Epithelial cell of proximal tubule (primary cell): ENCODE results near the gene PRSS57. TPM values are rescaled to one million over a fixed set of nuclear protein-coding genes. Genes with fewer than 3 reads are reported as not detected.

Source experiments
- DNase-seq: peaks from one replicate; pipeline ENCODE4 v3.0.0-alpha.2; 2011; ENCODE audit warnings: low read depth
- H3K4me3 ChIP-seq: 2 replicates; pipeline ENCODE4 v1.5.1; 2011; ENCODE audit warnings: low read depth, mild to moderate bottlenecking, low read length
- total RNA-seq: library from RNA; depleted of rRNA; stranded (reverse); fragments of >200 nt; gene quantifications from 2 replicates; pipeline ENCODE4 v1.2.3, GENCODE V29; 2015
- TF ChIP-seq, protein P1 (sequence below): conservative IDR thresholded peaks from 2 replicates; pipeline ENCODE4 v1.5.1; 2012; ENCODE audit warnings: low read depth, mild to moderate bottlenecking, low read length

The PRSS57 gene
- total RNA-seq, 1 donor from 2014 or later = not detected

DNA sequence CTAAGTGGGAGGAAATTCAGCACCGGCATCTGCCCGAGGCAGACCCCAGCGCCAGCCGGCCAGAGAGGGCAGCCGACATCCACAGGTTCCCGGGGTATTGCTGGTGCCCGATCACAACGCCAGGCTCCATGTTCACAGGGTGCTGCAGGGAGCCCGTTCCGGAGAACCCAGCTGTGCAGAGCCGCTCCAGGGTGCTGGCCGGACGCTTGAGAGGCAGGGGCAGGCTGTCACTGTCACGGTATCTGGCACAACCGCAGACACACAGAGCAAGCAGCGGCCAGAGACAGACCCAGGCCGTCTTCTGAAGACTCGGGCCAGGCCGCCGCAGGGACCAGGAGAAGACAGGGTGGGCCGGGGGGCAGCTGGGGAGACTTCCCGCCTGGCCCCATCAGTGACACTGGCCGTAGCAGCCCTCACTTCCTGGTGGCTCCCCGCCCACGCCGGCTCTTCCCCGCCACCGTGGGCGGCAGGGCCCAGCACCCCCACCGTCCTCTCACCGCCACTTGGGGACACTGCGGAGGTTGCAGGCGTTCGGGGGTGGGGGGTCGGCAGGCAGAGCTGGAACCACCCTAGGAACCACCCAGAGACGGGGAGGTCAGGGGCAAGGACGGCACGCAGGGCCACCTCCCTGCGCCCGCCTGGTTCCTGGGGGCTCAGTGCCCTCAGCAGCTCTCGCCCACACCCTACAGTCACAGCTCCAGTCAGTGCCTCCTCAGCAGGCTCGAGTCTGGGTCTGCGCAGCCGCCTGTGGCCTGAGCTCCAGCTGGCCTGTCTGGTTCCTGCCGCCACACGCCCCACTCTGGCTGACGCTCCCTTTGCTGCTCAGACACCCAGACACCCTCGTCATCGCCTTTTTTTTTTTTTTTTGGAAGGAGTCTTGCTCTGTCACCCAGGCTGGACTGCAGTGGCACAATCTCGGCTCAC, 36.1 kb downstream of the PRSS57 start:
- TF ChIP-seq, protein P1, sequence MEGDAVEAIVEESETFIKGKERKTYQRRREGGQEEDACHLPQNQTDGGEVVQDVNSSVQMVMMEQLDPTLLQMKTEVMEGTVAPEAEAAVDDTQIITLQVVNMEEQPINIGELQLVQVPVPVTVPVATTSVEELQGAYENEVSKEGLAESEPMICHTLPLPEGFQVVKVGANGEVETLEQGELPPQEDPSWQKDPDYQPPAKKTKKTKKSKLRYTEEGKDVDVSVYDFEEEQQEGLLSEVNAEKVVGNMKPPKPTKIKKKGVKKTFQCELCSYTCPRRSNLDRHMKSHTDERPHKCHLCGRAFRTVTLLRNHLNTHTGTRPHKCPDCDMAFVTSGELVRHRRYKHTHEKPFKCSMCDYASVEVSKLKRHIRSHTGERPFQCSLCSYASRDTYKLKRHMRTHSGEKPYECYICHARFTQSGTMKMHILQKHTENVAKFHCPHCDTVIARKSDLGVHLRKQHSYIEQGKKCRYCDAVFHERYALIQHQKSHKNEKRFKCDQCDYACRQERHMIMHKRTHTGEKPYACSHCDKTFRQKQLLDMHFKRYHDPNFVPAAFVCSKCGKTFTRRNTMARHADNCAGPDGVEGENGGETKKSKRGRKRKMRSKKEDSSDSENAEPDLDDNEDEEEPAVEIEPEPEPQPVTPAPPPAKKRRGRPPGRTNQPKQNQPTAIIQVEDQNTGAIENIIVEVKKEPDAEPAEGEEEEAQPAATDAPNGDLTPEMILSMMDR = no peak
- no peak overlapping the region for H3K4me3 ChIP-seq
- no peak for DNase-seq

DNA sequence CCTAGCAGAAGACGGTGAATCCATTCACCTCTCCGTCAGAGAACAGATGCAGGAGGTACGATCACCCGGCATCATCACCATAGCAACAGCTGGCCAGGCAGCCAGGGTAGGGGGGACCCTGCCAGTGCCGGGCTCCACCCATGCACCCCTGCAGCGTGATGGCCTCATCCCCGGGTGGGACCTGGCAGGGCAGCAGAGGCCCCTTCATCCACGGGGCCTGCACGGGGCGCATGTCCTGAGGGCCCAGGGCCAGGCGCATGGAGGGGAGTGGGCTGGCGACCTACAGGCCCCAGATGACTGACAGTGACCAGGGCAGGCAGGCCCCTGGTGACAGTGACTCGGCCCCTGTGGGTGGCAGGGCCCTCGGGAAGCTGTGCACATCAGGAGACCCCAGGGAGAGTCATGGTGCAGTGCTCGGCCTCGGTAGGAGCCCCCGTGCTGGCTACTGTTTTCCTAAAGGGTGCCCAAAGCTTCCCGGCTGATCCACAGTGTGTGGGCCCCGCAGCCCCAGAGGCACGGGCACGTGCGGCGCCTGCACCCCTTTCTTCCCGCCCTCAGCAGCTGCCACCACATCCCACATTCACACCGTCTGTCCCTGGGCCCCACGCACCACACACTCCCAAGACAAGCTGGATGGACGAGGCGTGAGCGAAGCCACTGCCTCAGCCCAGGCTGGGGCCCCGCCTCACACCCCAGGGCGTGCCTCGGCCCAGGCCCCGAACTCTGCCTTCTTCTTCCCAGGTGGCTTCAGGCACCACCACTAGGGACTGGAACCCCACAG, 37.0 kb downstream of the PRSS57 start:
- no peak for DNase-seq
- TF ChIP-seq, protein P1 = no peak
- no peak overlapping the region for H3K4me3 ChIP-seq

DNA sequence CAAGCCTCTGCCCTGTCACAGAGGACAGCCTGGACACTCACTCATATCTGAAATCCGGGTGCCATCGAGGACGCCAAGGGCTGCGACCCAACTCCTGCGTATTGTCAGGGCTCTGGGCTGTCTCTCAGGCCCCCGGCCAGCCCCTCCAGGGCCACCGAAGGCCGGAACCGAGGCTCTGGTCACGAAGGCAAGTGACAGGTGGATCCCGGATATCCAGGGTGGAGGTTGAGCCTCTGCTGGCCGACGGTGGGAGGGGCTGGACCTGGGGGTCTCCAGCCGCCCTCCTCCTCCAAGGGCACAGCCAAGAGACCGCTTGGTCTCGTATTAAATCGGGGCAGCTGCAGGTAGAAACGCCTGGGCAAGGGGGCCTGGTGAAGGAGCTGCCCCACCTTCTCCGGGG, 37.6 kb downstream of the PRSS57 start:
- TF ChIP-seq, protein P1 = no peak
- no peak for DNase-seq
- no peak overlapping the region for H3K4me3 ChIP-seq

DNA sequence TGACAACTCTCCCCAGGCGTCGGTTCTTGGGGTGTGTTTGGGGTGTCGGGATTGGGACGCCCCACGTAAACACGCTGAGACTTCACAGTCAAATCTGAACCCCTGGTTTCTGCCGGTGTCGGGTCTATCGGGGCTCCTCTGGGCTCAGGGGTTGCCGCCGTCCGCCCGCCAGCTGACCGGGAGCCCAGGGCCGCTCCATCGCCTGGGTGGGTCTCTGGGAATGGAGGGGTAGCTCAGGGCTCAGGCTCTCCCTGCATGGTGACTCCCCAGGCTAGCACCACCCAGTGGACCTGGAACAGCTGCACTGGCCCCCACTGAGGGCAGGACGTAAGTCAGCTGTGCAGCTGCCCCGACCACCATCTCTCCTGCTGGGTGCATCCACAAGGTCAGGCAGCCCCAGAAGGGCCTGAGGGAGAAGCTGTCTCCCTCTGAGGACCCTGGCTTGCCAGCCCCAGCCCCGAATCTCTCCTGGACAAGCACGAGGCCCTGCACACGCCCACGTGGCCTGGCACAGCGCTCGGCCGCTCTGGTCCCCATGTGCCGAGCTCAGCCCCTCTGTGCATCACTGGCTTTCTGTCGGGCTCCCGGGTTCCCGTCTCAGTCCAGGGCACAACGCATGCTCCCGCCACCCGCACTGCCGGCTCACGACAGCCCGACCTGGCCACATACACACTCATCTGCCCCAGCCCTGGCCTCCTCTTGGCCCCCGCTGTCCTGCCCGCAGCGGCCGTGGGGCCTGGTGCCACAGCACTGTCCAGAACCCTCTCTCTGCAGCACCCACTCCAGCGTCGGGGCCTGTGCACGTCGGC, 38.3 kb downstream of the PRSS57 start:
- DNase-seq = no peak
- H3K4me3 ChIP-seq = no peak overlapping the region
- TF ChIP-seq, protein P1 = no peak

DNA sequence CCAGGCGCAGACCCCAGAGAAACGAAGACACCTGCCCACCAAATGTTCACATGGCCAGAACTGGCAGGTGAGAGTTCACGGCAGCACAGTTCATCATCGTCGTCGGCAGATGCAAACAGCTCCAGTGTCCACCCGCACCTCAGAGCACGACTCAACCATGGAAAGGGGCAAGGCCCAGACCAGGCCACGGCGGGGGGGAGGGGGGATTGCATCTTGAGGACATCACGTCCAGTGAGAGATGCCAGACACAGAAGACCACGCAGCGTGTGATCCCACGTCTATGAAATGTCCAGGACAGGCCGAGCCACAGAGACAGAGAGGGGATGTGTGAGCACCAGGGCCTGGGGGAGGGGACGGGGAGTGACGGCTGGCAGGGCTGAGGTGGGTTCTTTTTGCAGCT, 39.6 kb downstream of the PRSS57 start:
- DNase-seq = no peak
- TF ChIP-seq, protein P1 = no peak
- no peak overlapping the region for H3K4me3 ChIP-seq

DNA sequence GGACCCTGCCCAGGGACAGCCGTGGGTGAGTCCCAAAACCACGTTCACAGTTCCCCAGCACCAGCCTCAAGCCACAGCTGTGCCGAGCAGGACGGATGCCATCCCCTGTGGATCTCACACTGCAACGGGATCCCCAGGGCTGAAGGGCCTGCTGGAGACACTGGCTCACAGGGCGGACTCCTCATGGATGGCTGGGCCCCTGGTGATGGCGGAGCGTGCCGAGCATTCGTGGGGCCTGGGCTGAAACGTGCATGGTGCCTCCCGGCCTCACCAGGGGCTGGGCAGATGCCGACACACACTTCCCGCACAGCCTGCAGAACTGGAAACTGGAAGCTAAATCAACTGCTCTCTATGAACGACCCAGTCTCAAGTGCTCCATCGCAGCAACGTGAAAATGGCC, 41.8 kb downstream of the PRSS57 start:
- no peak overlapping the region for H3K4me3 ChIP-seq
- no peak for DNase-seq
- TF ChIP-seq, protein P1 = no peak
